GM19452 (cell line): Measurements from ENCODE around the gene IL12RB1.
"Not testable (repeated sequence)": the region's sequence is repeated elsewhere in the genome, so short reads cannot be mapped to it uniquely, and the experiment has no call there.

Experiments used
- ATAC-seq: cut with Tn5 transposase; IDR thresholded peaks from one replicate; pipeline ENCODE4 v1.9.1; 2021; ENCODE audit not compliant: unreplicated experiment

The IL12RB1 gene

GRCh38 chr19:18090545-18091216 lies 3.9 kb upstream of the IL12RB1 start:
- no peak for ATAC-seq

GRCh38 chr19:18089726-18090125 lies 3.0 kb upstream of the IL12RB1 start:
- no peak for ATAC-seq

GRCh38 chr19:18089096-18089541 lies 2.4 kb upstream of the IL12RB1 start:
- ATAC-seq = not testable (repeated sequence)

GRCh38 chr19:18085702-18086457 lies 854 bp downstream of the IL12RB1 start:
- no peak for ATAC-seq

GRCh38 chr19:18083929-18084684 lies 2.6 kb downstream of the IL12RB1 start:
- ATAC-seq = no peak

GRCh38 chr19:18074192-18074591 lies 12.5 kb downstream of the IL12RB1 start:
- ATAC-seq = no peak

GRCh38 chr19:18073197-18073596 lies 13.5 kb downstream of the IL12RB1 start:
- ATAC-seq = no peak

GRCh38 chr19:18072335-18072734 lies 14.4 kb downstream of the IL12RB1 start:
- ATAC-seq = no peak

GRCh38 chr19:18070181-18070580 lies 16.6 kb downstream of the IL12RB1 start:
- ATAC-seq = no peak

- no peak for ATAC-seq
Measured at GRCh38 chr19:18069383-18069782, 17.4 kb downstream of the IL12RB1 start.

- no peak for ATAC-seq
Measured at GRCh38 chr19:18068395-18068794, 18.3 kb downstream of the IL12RB1 start.

GRCh38 chr19:18065173-18065495 lies 21.6 kb downstream of the IL12RB1 start:
- ATAC-seq = no peak

GRCh38 chr19:18063463-18063862 lies 23.3 kb downstream of the IL12RB1 start:
- no peak for ATAC-seq

- ATAC-seq = no peak
Measured at GRCh38 chr19:18062028-18062427, 24.7 kb downstream of the IL12RB1 start.

- ATAC-seq = no peak
Measured at GRCh38 chr19:18060472-18060871, 26.3 kb downstream of the IL12RB1 start.

- ATAC-seq = no peak
Measured at GRCh38 chr19:18059902-18060301, 26.8 kb downstream of the IL12RB1 start.

- no peak for ATAC-seq
Measured at GRCh38 chr19:18059297-18059696, 27.4 kb downstream of the IL12RB1 start.

- ATAC-seq = peak; percentile 69
Measured at GRCh38 chr19:18058208-18059009, 28.3 kb downstream of the IL12RB1 start.

GRCh38 chr19:18057557-18057956 lies 29.2 kb downstream of the IL12RB1 start:
- ATAC-seq = no peak

GRCh38 chr19:18055967-18056366 lies 30.8 kb downstream of the IL12RB1 start:
- ATAC-seq = no peak

GRCh38 chr19:18053576-18054219 lies 33.0 kb downstream of the IL12RB1 start:
- no peak for ATAC-seq
